SK-N-SH treated with all-trans-retinoic acid at 6 μM for 48 hours (cell line): Measurements from ENCODE around the gene SUGCT.

ENCODE experiments used
- ATAC-seq: fragments of 200-7000 bp; cut with Tn5 transposase; 3 replicates; pipeline ENCODE4 v1.9.1; 2020; ENCODE audit warnings: mild to moderate bottlenecking, moderate library complexity
- ARNTL ChIP-seq: fragments of 450-650 bp; formaldehyde crosslinking; IDR thresholded peaks from 2 replicates; pipeline ENCODE4 v1.5.0; 2020; ENCODE audit warnings: low read depth, mild to moderate bottlenecking, moderate library complexity, borderline replicate concordance
- BACH2 ChIP-seq: fragments of 250-450 bp; sonication (Bioruptor Pico); IDR thresholded peaks from 2 replicates; pipeline ENCODE4 v1.9.0; 2021; ENCODE audit warnings: mild to moderate bottlenecking, borderline replicate concordance
- CSDC2 ChIP-seq: fragments of 250-450 bp; sonication (Bioruptor Pico); IDR thresholded peaks from 2 replicates; pipeline ENCODE4 v1.5.0; 2020; ENCODE audit warnings: mild to moderate bottlenecking, moderate library complexity
- CSRNP3 ChIP-seq: fragments of 250-450 bp; sonication (Bioruptor Pico); IDR thresholded peaks from 2 replicates; pipeline ENCODE4 v1.5.1; 2021; ENCODE audit warnings: mild to moderate bottlenecking, moderate library complexity
- ESRRG ChIP-seq: fragments of 250-450 bp; sonication (Bioruptor Pico); IDR thresholded peaks from 2 replicates; pipeline ENCODE4 v1.6.1; 2021; ENCODE audit warnings: mild to moderate bottlenecking
- GLIS3 ChIP-seq: fragments of 250-450 bp; sonication (Bioruptor Pico); IDR thresholded peaks from 2 replicates; pipeline ENCODE4 v1.5.0; 2020; ENCODE audit warnings: mild to moderate bottlenecking, moderate library complexity
- ISL1 ChIP-seq: fragments of 250-450 bp; sonication (Bioruptor Pico); IDR thresholded peaks from 2 replicates; pipeline ENCODE4 v2.1.2; 2022; ENCODE audit warnings: mild to moderate bottlenecking, moderate library complexity
- OSR1 ChIP-seq: fragments of 250-450 bp; sonication (Bioruptor Pico); IDR thresholded peaks from 2 replicates; pipeline ENCODE4 v1.8.0; 2022; ENCODE audit warnings: moderate library complexity, mild to moderate bottlenecking, inconsistent platforms
- PPARA ChIP-seq: fragments of 250-450 bp; sonication (Bioruptor Pico); IDR thresholded peaks from 2 replicates; pipeline ENCODE4 v1.5.0; 2020; ENCODE audit warnings: mild to moderate bottlenecking, borderline replicate concordance
- RARB ChIP-seq: fragments of 250-450 bp; sonication (Bioruptor Pico); IDR thresholded peaks from 2 replicates; pipeline ENCODE4 v1.8.0; 2021; ENCODE audit warnings: mild to moderate bottlenecking, moderate library complexity
- SNAI2 ChIP-seq: fragments of 250-450 bp; sonication (Bioruptor Pico); IDR thresholded peaks from 2 replicates; pipeline ENCODE4 v1.5.0; 2020; ENCODE audit warnings: mild to moderate bottlenecking, moderate library complexity
- TCF4 ChIP-seq: fragments of 250-450 bp; sonication (Bioruptor Pico); IDR thresholded peaks from 2 replicates; pipeline ENCODE4 v1.8.0; 2021; ENCODE audit warnings: mild to moderate bottlenecking, moderate library complexity, borderline replicate concordance
- TOX ChIP-seq: fragments of 250-450 bp; sonication (Bioruptor Pico); IDR thresholded peaks from 2 replicates; pipeline ENCODE4 v1.8.0; 2021; ENCODE audit warnings: mild to moderate bottlenecking, moderate library complexity, borderline replicate concordance
- ZC3H10 ChIP-seq: fragments of 250-450 bp; sonication (Bioruptor Pico); IDR thresholded peaks from 2 replicates; pipeline ENCODE4 v1.5.1; 2021; ENCODE audit warnings: mild to moderate bottlenecking, moderate library complexity
- ZFP3 ChIP-seq: fragments of 250-450 bp; sonication (Bioruptor Pico); IDR thresholded peaks from 2 replicates; pipeline ENCODE4 v1.5.0; 2020; ENCODE audit warnings: mild to moderate bottlenecking, moderate library complexity
- ZNF565 ChIP-seq: fragments of 450-650 bp; formaldehyde crosslinking; conservative IDR thresholded peaks from 2 replicates; pipeline ENCODE4 v1.5.0; 2020; ENCODE audit warnings: low read depth, mild to moderate bottlenecking, moderate library complexity
- ZNF70 ChIP-seq: fragments of 450-650 bp; formaldehyde crosslinking; IDR thresholded peaks from 2 replicates; pipeline ENCODE4 v1.5.0; 2020; ENCODE audit warnings: mild to moderate bottlenecking, moderate library complexity
- ZNF8 ChIP-seq: fragments of 450-650 bp; formaldehyde crosslinking; IDR thresholded peaks from 2 replicates; pipeline ENCODE4 v1.5.0; 2020; ENCODE audit warnings: mild to moderate bottlenecking, moderate library complexity
- TF ChIP-seq, protein P1 (sequence below): fragments of 250-450 bp; sonication (Bioruptor Pico); IDR thresholded peaks from 2 replicates; pipeline ENCODE4 v1.8.0; 2021; ENCODE audit warnings: low read depth, mild to moderate bottlenecking, moderate library complexity, borderline replicate concordance
- TF ChIP-seq, protein P2 (sequence below): fragments of 250-450 bp; sonication (Bioruptor Pico); IDR thresholded peaks from 2 replicates; pipeline ENCODE4 v1.5.1; 2020; ENCODE audit warnings: low read depth, mild to moderate bottlenecking, moderate library complexity

The SUGCT gene

DNA sequence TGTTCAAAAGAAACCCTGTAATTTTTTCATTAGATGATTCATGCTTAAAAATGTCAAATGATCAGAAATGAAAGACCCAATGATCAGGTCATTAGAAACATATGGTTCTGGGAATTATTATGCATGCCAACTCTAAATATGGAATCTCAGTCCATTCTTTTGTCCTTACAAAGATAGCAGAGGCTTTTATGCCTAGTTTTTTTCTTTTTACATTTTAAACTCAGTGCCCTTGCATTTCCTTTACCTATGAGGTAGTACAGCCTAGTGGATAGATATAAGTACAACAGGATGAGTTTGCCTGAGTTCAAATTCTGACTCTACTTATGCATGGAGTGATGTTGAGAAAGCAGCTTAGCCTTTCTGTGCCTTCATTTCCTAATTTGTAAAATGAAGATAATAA is 392.9 kb downstream of the SUGCT start:
- peak; percentile 58 for ATAC-seq
- TF ChIP-seq OSR1 (CRISPR knock-in tag) (peak; percentile 73; the same call in 1 of the 2 replicates), BACH2 (0 out of 2 replicates have a peak, but pooled peaks have one; percentile 60), ISL1 (CRISPR knock-in tag) (no peak), ESRRG (CRISPR knock-in tag) (no peak)

DNA sequence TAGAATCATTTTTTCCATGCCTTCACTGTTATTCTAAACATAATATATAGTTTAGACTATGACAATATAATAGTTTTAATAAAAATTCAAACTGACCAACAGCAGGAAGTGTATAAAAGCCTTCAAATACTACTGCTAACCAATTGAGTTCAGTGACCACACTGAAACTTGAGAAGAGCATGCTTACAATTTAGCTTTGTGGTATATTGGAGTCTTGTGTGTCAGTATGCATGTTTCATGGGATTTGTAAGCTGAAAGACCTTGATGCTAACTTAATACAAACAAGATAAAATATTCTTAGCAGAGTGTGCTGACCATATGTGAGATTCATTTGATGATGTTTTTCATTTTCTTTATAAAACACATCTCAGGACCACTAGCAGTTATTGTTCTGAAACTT is 395.5 kb downstream of the SUGCT start:
- ATAC-seq = peak; percentile 8; the same call in 1 of the 3 replicates
- no peak for TF ChIP-seq ZFP3
- TF ChIP-seq ISL1 (CRISPR knock-in tag) = no peak
- no peak for TF ChIP-seq GLIS3 (CRISPR knock-in tag)
- TF ChIP-seq BACH2 = no peak
- TF ChIP-seq ARNTL (CRISPR knock-in tag) = no peak
- TF ChIP-seq ZNF565 (CRISPR knock-in tag) = no peak
- no peak for TF ChIP-seq TOX (CRISPR knock-in tag)
- TF ChIP-seq, protein P1, sequence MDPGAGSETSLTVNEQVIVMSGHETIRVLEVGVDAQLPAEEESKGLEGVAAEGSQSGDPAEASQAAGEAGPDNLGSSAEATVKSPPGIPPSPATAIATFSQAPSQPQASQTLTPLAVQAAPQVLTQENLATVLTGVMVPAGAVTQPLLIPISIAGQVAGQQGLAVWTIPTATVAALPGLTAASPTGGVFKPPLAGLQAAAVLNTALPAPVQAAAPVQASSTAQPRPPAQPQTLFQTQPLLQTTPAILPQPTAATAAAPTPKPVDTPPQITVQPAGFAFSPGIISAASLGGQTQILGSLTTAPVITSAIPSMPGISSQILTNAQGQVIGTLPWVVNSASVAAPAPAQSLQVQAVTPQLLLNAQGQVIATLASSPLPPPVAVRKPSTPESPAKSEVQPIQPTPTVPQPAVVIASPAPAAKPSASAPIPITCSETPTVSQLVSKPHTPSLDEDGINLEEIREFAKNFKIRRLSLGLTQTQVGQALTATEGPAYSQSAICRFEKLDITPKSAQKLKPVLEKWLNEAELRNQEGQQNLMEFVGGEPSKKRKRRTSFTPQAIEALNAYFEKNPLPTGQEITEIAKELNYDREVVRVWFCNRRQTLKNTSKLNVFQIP (CRISPR knock-in tag) = no peak
- TF ChIP-seq CSRNP3 = no peak
- TF ChIP-seq ESRRG (CRISPR knock-in tag) = no peak
- TF ChIP-seq RARB (CRISPR knock-in tag) = no peak
- TF ChIP-seq ZNF8 (CRISPR knock-in tag) = no peak
- TF ChIP-seq, protein P2, sequence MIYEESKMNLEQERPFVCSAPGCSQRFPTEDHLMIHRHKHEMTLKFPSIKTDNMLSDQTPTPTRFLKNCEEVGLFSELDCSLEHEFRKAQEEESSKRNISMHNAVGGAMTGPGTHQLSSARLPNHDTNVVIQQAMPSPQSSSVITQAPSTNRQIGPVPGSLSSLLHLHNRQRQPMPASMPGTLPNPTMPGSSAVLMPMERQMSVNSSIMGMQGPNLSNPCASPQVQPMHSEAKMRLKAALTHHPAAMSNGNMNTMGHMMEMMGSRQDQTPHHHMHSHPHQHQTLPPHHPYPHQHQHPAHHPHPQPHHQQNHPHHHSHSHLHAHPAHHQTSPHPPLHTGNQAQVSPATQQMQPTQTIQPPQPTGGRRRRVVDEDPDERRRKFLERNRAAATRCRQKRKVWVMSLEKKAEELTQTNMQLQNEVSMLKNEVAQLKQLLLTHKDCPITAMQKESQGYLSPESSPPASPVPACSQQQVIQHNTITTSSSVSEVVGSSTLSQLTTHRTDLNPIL (CRISPR knock-in tag) = no peak
- no peak for TF ChIP-seq TCF4 (CRISPR knock-in tag)
- no peak for TF ChIP-seq SNAI2 (CRISPR knock-in tag)

GRCh38 chr7:40531956-40532355 is 397.2 kb downstream of the SUGCT start:
- ATAC-seq = no peak; the same call in 2 of the 3 replicates

More at GRCh38 chr7:40531956-40532355, 397.2 kb downstream of the SUGCT start:
- TF ChIP-seq ARNTL (CRISPR knock-in tag) (no peak), ESRRG (CRISPR knock-in tag) (no peak), ZC3H10 (CRISPR knock-in tag) (no peak), ZNF70 (CRISPR knock-in tag) (no peak), CSDC2 (CRISPR knock-in tag) (no peak), ZFP3 (no peak), OSR1 (CRISPR knock-in tag) (no peak), ISL1 (CRISPR knock-in tag) (no peak), PPARA (CRISPR knock-in tag) (no peak), RARB (CRISPR knock-in tag) (no peak), BACH2 (no peak), CSRNP3 (no peak), ZNF8 (CRISPR knock-in tag) (no peak)
- TF ChIP-seq, protein P2 (CRISPR knock-in tag) = no peak
